Testis (tissue), 2 donors: ENCODE results near the gene NR6A1.

Experiments
- POLR2A ChIP-seq: fragments of 450-650 bp; IDR thresholded peaks from one replicate; pipeline ENCODE4 v1.6.1; 2017; ENCODE audit warnings: antibody characterized with exemption, mild to moderate bottlenecking, moderate library complexity
- TF ChIP-seq, protein P1 (sequence below), 3 experiments: fragments of 450-650 bp in 2 of 3; fragments of 200-600 bp in 1 of 3; sonication (generic) in 1 of 3; IDR thresholded peaks; one replicate each; pipeline ENCODE4 v1.5.1; 2016 to 2019; ENCODE audit warnings: antibody characterized with exemption in 3 of 3, mild to moderate bottlenecking in 2 of 3, moderate library complexity in 1 of 3

DNA sequence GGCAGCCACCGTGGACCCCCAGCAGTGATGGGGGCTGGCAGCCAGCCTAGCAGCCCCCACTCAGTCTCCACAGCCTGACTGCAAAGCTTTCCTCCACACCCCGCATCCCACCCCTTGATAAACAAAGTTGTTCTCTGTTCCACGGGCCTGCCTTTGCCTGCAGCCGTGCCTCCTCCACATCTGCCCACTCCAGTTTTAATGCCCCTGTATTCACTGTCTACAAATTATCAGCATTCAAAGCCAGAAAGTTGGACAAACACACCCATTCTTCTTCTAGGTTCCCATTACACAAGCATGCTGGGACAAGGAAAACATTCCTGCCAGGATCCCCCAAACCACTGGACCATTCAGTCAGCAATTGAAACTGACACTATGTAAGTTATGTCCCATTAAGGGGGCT lies 240.9 kb downstream of the NR6A1 start:
- TF ChIP-seq, protein P1, sequence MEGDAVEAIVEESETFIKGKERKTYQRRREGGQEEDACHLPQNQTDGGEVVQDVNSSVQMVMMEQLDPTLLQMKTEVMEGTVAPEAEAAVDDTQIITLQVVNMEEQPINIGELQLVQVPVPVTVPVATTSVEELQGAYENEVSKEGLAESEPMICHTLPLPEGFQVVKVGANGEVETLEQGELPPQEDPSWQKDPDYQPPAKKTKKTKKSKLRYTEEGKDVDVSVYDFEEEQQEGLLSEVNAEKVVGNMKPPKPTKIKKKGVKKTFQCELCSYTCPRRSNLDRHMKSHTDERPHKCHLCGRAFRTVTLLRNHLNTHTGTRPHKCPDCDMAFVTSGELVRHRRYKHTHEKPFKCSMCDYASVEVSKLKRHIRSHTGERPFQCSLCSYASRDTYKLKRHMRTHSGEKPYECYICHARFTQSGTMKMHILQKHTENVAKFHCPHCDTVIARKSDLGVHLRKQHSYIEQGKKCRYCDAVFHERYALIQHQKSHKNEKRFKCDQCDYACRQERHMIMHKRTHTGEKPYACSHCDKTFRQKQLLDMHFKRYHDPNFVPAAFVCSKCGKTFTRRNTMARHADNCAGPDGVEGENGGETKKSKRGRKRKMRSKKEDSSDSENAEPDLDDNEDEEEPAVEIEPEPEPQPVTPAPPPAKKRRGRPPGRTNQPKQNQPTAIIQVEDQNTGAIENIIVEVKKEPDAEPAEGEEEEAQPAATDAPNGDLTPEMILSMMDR (IDR thresholded peaks at IDR 0.05), result no peak
- TF ChIP-seq POLR2A, result no peak
